ENCODE results near the gene DYRK1A.

DYRK1A gene

GRCh38 chr21:37525810-37526209 is 159.2 kb downstream of the DYRK1A start:
- no peak for DNase-seq
- peaks cover 0 to 6% (median 4%) of the 10 kb centered on the region in 4 experiments for H3K4me1 ChIP-seq (ENCODE audit: control extremely low read depth in 1 of 4, control insufficient read depth in 4 of 4, insufficient read depth in 4 of 4, low read length in 3 of 4)
- H3K4me3 ChIP-seq (ENCODE audit: control insufficient read depth in 1 of 7, extremely low read depth in 1 of 7, insufficient read depth in 4 of 7, low read depth in 2 of 7, low read length in 6 of 7) = no peak overlapping the region
- ChIA-PET POLR2A (no interaction called here), CTCF (interaction anchor here (0.7 kb wide), 1 partner anchor 131 kb away, joined by 3 read pairs; no protein-coding TSS in a partner anchor)
- no peaks in the 10 kb centered on the region for H3K36me3 ChIP-seq (ENCODE audit: control insufficient read depth in 4 of 4, insufficient read depth in 4 of 4, low read length in 3 of 4)
- H3K9me3 ChIP-seq (ENCODE audit: control extremely low read depth in 1 of 5, control insufficient read depth in 4 of 5, insufficient read depth in 2 of 5, low read depth in 1 of 5, low read length in 4 of 5) = no peaks in the 10 kb centered on the region
- 100% methylated on average over 1 of the region's 2 CpGs for WGBS (ENCODE audit: insufficient coverage)
- no peaks in the 10 kb centered on the region for H3K27me3 ChIP-seq (replicated peaks in 2 of 5; ENCODE audit: control insufficient read depth in 4 of 5, insufficient read depth in 5 of 5, low read length in 4 of 5)
- H3K27ac ChIP-seq (ENCODE audit: insufficient read depth in 1 of 2, low read depth in 1 of 2, low read length in 2 of 2, poor library complexity in 1 of 2, severe bottlenecking in 2 of 2) = no peak overlapping the region

GRCh38 chr21:37527103-37527502 is 160.5 kb downstream of the DYRK1A start:
- 93% methylated on average over 5 of the region's 6 CpGs for WGBS (ENCODE audit: insufficient coverage)
- Histone ChIP-seq H3K27ac (ENCODE audit: insufficient read depth in 1 of 2, low read depth in 1 of 2, low read length in 2 of 2, poor library complexity in 1 of 2, severe bottlenecking in 2 of 2) (no peak overlapping the region), H3K27me3 (replicated peaks in 2 of 5; ENCODE audit: control insufficient read depth in 4 of 5, insufficient read depth in 5 of 5, low read length in 4 of 5) (peaks cover 0 to 4% (median 0%) of the 10 kb centered on the region in 5 experiments), H3K9me3 (ENCODE audit: control extremely low read depth in 1 of 5, control insufficient read depth in 4 of 5, insufficient read depth in 2 of 5, low read depth in 1 of 5, low read length in 4 of 5) (no peaks in the 10 kb centered on the region), H3K4me3 (ENCODE audit: control insufficient read depth in 1 of 7, extremely low read depth in 1 of 7, insufficient read depth in 4 of 7, low read depth in 2 of 7, low read length in 6 of 7) (no peak overlapping the region), H3K4me1 (ENCODE audit: control extremely low read depth in 1 of 4, control insufficient read depth in 4 of 4, insufficient read depth in 4 of 4, low read length in 3 of 4) (peaks cover 0 to 16% (median 15%) of the 10 kb centered on the region in 4 experiments), H3K36me3 (ENCODE audit: control insufficient read depth in 4 of 4, insufficient read depth in 4 of 4, low read length in 3 of 4) (no peaks in the 10 kb centered on the region)
- ChIA-PET POLR2A (interaction anchor here (0.6 kb wide), 1 partner anchor 15 kb away, joined by 3 read pairs; no protein-coding TSS in a partner anchor), CTCF (no interaction called here)
- DNase-seq = no peak

GRCh38 chr21:37527716-37528115 is 161.1 kb downstream of the DYRK1A start:
- no peaks in the 10 kb centered on the region for H3K36me3 ChIP-seq (ENCODE audit: control insufficient read depth in 4 of 4, insufficient read depth in 4 of 4, low read length in 3 of 4)
- 100% methylated on average over 3 of the region's 4 CpGs for WGBS (ENCODE audit: insufficient coverage)
- no peak overlapping the region for H3K4me3 ChIP-seq (ENCODE audit: control insufficient read depth in 1 of 7, extremely low read depth in 1 of 7, insufficient read depth in 4 of 7, low read depth in 2 of 7, low read length in 6 of 7)
- POLR2A ChIA-PET = no interaction called here
- peaks cover 0 to 4% (median 0%) of the 10 kb centered on the region in 5 experiments for H3K27me3 ChIP-seq (replicated peaks in 2 of 5; ENCODE audit: control insufficient read depth in 4 of 5, insufficient read depth in 5 of 5, low read length in 4 of 5)
- peaks cover 0 to 16% (median 15%) of the 10 kb centered on the region in 4 experiments for H3K4me1 ChIP-seq (ENCODE audit: control extremely low read depth in 1 of 4, control insufficient read depth in 4 of 4, insufficient read depth in 4 of 4, low read length in 3 of 4)
- H3K9me3 ChIP-seq (ENCODE audit: control extremely low read depth in 1 of 5, control insufficient read depth in 4 of 5, insufficient read depth in 2 of 5, low read depth in 1 of 5, low read length in 4 of 5) = no peaks in the 10 kb centered on the region
- no peak for DNase-seq
- H3K27ac ChIP-seq (ENCODE audit: insufficient read depth in 1 of 2, low read depth in 1 of 2, low read length in 2 of 2, poor library complexity in 1 of 2, severe bottlenecking in 2 of 2) = no peak overlapping the region
- CTCF ChIA-PET = no interaction called here

- ChIA-PET CTCF (interaction anchor here (1.2 kb wide), 1 partner anchor 16 kb away, joined by 3 read pairs; no protein-coding TSS in a partner anchor), POLR2A (no interaction called here)
- 98% methylated on average over 11 of the region's 12 CpGs for WGBS (ENCODE audit: insufficient coverage)
- no peak overlapping the region for H3K4me3 ChIP-seq (ENCODE audit: control insufficient read depth in 1 of 7, extremely low read depth in 1 of 7, insufficient read depth in 4 of 7, low read depth in 2 of 7, low read length in 6 of 7)
- H3K36me3 ChIP-seq (ENCODE audit: control insufficient read depth in 4 of 4, insufficient read depth in 4 of 4, low read length in 3 of 4) = no peaks in the 10 kb centered on the region
- no peak overlapping the region for H3K27ac ChIP-seq (ENCODE audit: insufficient read depth in 1 of 2, low read depth in 1 of 2, low read length in 2 of 2, poor library complexity in 1 of 2, severe bottlenecking in 2 of 2)
- peaks cover 0 to 16% (median 15%) of the 10 kb centered on the region in 4 experiments for H3K4me1 ChIP-seq (ENCODE audit: control extremely low read depth in 1 of 4, control insufficient read depth in 4 of 4, insufficient read depth in 4 of 4, low read length in 3 of 4)
- no peaks in the 10 kb centered on the region for H3K9me3 ChIP-seq (ENCODE audit: control extremely low read depth in 1 of 5, control insufficient read depth in 4 of 5, insufficient read depth in 2 of 5, low read depth in 1 of 5, low read length in 4 of 5)
- DNase-seq = no peak
- H3K27me3 ChIP-seq (replicated peaks in 2 of 5; ENCODE audit: control insufficient read depth in 4 of 5, insufficient read depth in 5 of 5, low read length in 4 of 5) = peaks cover 0 to 4% (median 0%) of the 10 kb centered on the region in 5 experiments
These were observed 161.8 kb downstream of the DYRK1A start for GRCh38 chr21:37528150-37528937.

- Histone ChIP-seq H3K4me3 (ENCODE audit: control insufficient read depth in 1 of 7, extremely low read depth in 1 of 7, insufficient read depth in 4 of 7, low read depth in 2 of 7, low read length in 6 of 7) (no peak overlapping the region), H3K27ac (ENCODE audit: insufficient read depth in 1 of 2, low read depth in 1 of 2, low read length in 2 of 2, poor library complexity in 1 of 2, severe bottlenecking in 2 of 2) (no peak overlapping the region), H3K9me3 (ENCODE audit: control extremely low read depth in 1 of 5, control insufficient read depth in 4 of 5, insufficient read depth in 2 of 5, low read depth in 1 of 5, low read length in 4 of 5) (no peaks in the 10 kb centered on the region), H3K4me1 (ENCODE audit: control extremely low read depth in 1 of 4, control insufficient read depth in 4 of 4, insufficient read depth in 4 of 4, low read length in 3 of 4) (peaks cover 0 to 16% (median 15%) of the 10 kb centered on the region in 4 experiments), H3K36me3 (ENCODE audit: control insufficient read depth in 4 of 4, insufficient read depth in 4 of 4, low read length in 3 of 4) (no peaks in the 10 kb centered on the region), H3K27me3 (replicated peaks in 2 of 5; ENCODE audit: control insufficient read depth in 4 of 5, insufficient read depth in 5 of 5, low read length in 4 of 5) (peaks cover 0 to 4% (median 0%) of the 10 kb centered on the region in 5 experiments)
- POLR2A ChIA-PET = no interaction called here
- WGBS (ENCODE audit: insufficient coverage) = 70% methylated on average over 6 of the region's 6 CpGs
- CTCF ChIA-PET = interaction anchor here (1.0 to 1.2 kb wide), 3 partner anchors 9 to 26 kb away, joined by 3 to 5 read pairs (median 3); no protein-coding TSS in a partner anchor
- DNase-seq = no peak
These were observed 163.1 kb downstream of the DYRK1A start for GRCh38 chr21:37529649-37530048.

GRCh38 chr21:37530901-37531351 is 164.4 kb downstream of the DYRK1A start:
- Histone ChIP-seq H3K36me3 (ENCODE audit: control insufficient read depth in 4 of 4, insufficient read depth in 4 of 4, low read length in 3 of 4) (no peaks in the 10 kb centered on the region), H3K9me3 (ENCODE audit: control extremely low read depth in 1 of 5, control insufficient read depth in 4 of 5, insufficient read depth in 2 of 5, low read depth in 1 of 5, low read length in 4 of 5) (peaks cover 0 to 3% (median 0%) of the 10 kb centered on the region in 5 experiments), H3K27me3 (replicated peaks in 2 of 5; ENCODE audit: control insufficient read depth in 4 of 5, insufficient read depth in 5 of 5, low read length in 4 of 5) (peaks cover 0 to 4% (median 0%) of the 10 kb centered on the region in 5 experiments), H3K27ac (ENCODE audit: insufficient read depth in 1 of 2, low read depth in 1 of 2, low read length in 2 of 2, poor library complexity in 1 of 2, severe bottlenecking in 2 of 2) (no peak overlapping the region), H3K4me1 (ENCODE audit: control extremely low read depth in 1 of 4, control insufficient read depth in 4 of 4, insufficient read depth in 4 of 4, low read length in 3 of 4) (peaks cover 0 to 16% (median 15%) of the 10 kb centered on the region in 4 experiments), H3K4me3 (ENCODE audit: control insufficient read depth in 1 of 7, extremely low read depth in 1 of 7, insufficient read depth in 4 of 7, low read depth in 2 of 7, low read length in 6 of 7) (peak overlapping the region in 3 of 7 experiments; percentile 4 to 55 (median 30))
- ChIA-PET POLR2A (interaction anchor here (1.1 kb wide), 1 partner anchor 16 kb away, joined by 3 read pairs; no protein-coding TSS in a partner anchor), CTCF (interaction anchor here (0.9 to 1.9 kb wide), 6 partner anchors 8 to 33 kb away, joined by 3 to 7 read pairs (median 4); no protein-coding TSS in a partner anchor)
- 2% methylated on average over 8 of the region's 13 CpGs for WGBS (ENCODE audit: insufficient coverage)
- DNase-seq = peak in 2 of 3 donors; percentile 10 to 38
